GM21447 (cell line): ENCODE results near the gene CYB5D1.

ENCODE experiments used
- ATAC-seq: cut with Tn5 transposase; IDR thresholded peaks from one replicate; pipeline ENCODE4 v1.9.1; 2021; ENCODE audit not compliant: unreplicated experiment

The CYB5D1 gene

GRCh38 chr17:7885367-7886226 lies 27.8 kb downstream of the CYB5D1 start:
- no peak for ATAC-seq

GRCh38 chr17:7886227-7887037 lies 28.6 kb downstream of the CYB5D1 start:
- no peak for ATAC-seq

- ATAC-seq: no peak
Measured at GRCh38 chr17:7887038-7887481, 29.3 kb downstream of the CYB5D1 start.

- ATAC-seq: no peak
Measured at GRCh38 chr17:7887482-7888183, 29.8 kb downstream of the CYB5D1 start.

- no peak for ATAC-seq
Measured at GRCh38 chr17:7888184-7888920, 30.5 kb downstream of the CYB5D1 start, which contains the start of gene CHD3. Gene CHD3, plus strand, starts transcription at chr17:7888789. Its CDS starts 212 bp downstream, at chr17:7889001.

GRCh38 chr17:7889166-7889955 lies 31.6 kb downstream of the CYB5D1 start:
- ATAC-seq: no peak

GRCh38 chr17:7893187-7893880 lies 35.5 kb downstream of the CYB5D1 start:
- no peak for ATAC-seq

GRCh38 chr17:7894226-7894625 lies 36.4 kb downstream of the CYB5D1 start:
- no peak for ATAC-seq

GRCh38 chr17:7894866-7895265 lies 37.1 kb downstream of the CYB5D1 start:
- no peak for ATAC-seq

- ATAC-seq: no peak
Measured at GRCh38 chr17:7897090-7897489, 39.3 kb downstream of the CYB5D1 start.

- no peak for ATAC-seq
Measured at GRCh38 chr17:7897773-7898172, 40.0 kb downstream of the CYB5D1 start.

GRCh38 chr17:7903154-7904103 lies 45.6 kb downstream of the CYB5D1 start:
- ATAC-seq: no peak

- ATAC-seq: no peak
Measured at GRCh38 chr17:7909089-7909488, 51.3 kb downstream of the CYB5D1 start.

GRCh38 chr17:7910281-7910680 lies 52.5 kb downstream of the CYB5D1 start:
- ATAC-seq: no peak

GRCh38 chr17:7910711-7911110 lies 52.9 kb downstream of the CYB5D1 start:
- no peak for ATAC-seq

GRCh38 chr17:7911116-7911515 lies 53.3 kb downstream of the CYB5D1 start:
- no peak for ATAC-seq
